SU-DHL-6 (cell line): ENCODE measurements around the gene SEC61A1.

Experiments
- EZH2phosphoT487 ChIP-seq: fragments of 200-600 bp; sonication (generic), shearing (Covaris generic); conservative IDR thresholded peaks from 2 replicates; pipeline ENCODE4 v1.6.1; 2018; ENCODE audit warnings: mild to moderate bottlenecking, antibody characterized with exemption, low read length, moderate library complexity, mixed read lengths
- TF ChIP-seq, protein P1 (sequence below): fragments of 200-600 bp; sonication (generic); IDR thresholded peaks from one replicate; pipeline ENCODE4 v1.5.1; 2017; ENCODE audit warnings: antibody characterized with exemption, mild to moderate bottlenecking, low read length, moderate library complexity; ENCODE audit not compliant: insufficient read depth, poor library complexity, severe bottlenecking

DNA sequence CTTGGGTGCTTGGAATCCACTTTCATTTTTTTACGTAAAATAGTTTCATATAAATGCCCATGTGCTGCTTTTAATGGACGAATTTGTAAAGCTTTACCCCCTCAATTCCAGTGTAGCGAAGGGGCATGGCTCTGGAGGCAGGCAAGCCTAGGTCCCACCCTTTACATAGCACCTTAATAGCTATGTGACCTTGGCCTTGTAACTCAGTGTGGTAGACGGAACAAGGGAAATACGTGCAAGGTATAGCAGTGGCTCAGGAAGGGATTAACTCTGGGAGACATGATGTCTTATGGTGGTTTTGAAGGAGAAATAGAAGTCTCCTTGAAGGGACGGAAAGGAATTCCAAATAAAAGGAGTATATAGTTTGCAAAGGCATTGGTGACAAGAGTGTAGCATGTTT is 1.4 kb downstream of the SEC61A1 start:
- TF ChIP-seq, protein P1, sequence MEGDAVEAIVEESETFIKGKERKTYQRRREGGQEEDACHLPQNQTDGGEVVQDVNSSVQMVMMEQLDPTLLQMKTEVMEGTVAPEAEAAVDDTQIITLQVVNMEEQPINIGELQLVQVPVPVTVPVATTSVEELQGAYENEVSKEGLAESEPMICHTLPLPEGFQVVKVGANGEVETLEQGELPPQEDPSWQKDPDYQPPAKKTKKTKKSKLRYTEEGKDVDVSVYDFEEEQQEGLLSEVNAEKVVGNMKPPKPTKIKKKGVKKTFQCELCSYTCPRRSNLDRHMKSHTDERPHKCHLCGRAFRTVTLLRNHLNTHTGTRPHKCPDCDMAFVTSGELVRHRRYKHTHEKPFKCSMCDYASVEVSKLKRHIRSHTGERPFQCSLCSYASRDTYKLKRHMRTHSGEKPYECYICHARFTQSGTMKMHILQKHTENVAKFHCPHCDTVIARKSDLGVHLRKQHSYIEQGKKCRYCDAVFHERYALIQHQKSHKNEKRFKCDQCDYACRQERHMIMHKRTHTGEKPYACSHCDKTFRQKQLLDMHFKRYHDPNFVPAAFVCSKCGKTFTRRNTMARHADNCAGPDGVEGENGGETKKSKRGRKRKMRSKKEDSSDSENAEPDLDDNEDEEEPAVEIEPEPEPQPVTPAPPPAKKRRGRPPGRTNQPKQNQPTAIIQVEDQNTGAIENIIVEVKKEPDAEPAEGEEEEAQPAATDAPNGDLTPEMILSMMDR, result no peak
- TF ChIP-seq EZH2phosphoT487, result no peak
